GM18519 (cell line): ENCODE measurements around the gene PIK3C2A.

Experiments
- ATAC-seq: cut with Tn5 transposase; IDR thresholded peaks from one replicate; pipeline ENCODE4 v1.9.1; 2021; ENCODE audit warnings: mild to moderate bottlenecking, moderate library complexity; ENCODE audit not compliant: unreplicated experiment, low FRiP score

PIK3C2A gene

GRCh38 chr11:17164361-17165246, 43.2 kb downstream of the PIK3C2A start:
- no peak for ATAC-seq

DNA sequence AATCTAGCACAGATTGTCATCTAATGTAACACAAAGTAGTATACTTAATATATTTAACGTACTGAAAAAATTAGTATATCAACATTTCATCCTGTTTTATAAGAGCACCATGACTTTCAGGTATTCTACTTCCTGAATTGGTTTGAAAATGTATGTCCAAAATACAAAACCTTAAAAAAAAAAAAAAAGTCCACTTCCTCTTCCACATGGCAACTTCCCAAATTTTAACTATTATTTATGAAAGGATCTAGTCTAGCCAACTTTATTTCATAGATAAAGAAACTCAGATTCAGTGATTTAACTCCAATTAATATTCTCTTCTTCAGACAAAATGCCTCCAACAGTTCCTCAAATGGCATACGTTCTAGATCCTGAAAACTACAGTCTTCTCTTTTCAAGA, 44.0 kb downstream of the PIK3C2A start:
- ATAC-seq = no peak

DNA sequence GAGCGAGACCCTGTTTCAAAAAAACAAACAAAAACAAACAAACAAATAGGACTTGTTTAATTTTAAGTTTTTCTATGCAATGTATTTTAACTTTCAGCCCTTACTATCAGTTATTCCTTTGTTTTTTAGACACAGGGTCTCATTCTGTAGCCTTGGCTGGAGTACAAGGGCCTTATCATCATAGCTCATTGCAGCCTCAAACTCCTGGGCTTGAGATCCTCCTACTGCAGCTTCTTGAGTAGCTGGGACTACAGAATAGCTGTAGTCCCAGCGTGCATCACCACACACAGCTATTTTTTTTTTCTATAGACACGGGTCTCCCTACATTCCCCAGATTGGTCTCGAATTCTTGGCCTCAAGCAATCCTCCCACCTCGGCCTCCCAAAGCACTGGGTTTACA, 44.5 kb downstream of the PIK3C2A start:
- ATAC-seq = no peak

- no peak for ATAC-seq
Observed at GRCh38 chr11:17162376-17162775, 45.4 kb downstream of the PIK3C2A start.

GRCh38 chr11:17161515-17161914, 46.3 kb downstream of the PIK3C2A start:
- no peak for ATAC-seq

GRCh38 chr11:17159441-17159840, 48.3 kb downstream of the PIK3C2A start:
- ATAC-seq = no peak
